Left lung (tissue), 10 donors: Measurements from ENCODE around the gene SLC9A9. TPM values are rescaled to one million over a fixed set of nuclear protein-coding genes. Genes with fewer than 3 reads are reported as not detected.

Experiments used
- ATAC-seq: fragments of 200-7000 bp; cut with Tn5 transposase; one replicate; pipeline ENCODE4 v1.9.1; 2020; ENCODE audit warnings: moderate library complexity
- DNase-seq, 4 donors: peaks; one replicate each; pipeline ENCODE4 v3.0.0-alpha.2; 2013 to 2020
- H3K27ac ChIP-seq, 2 donors: fragments of 200-600 bp; sonication (generic) in 1 of 2; one replicate each; pipeline versions ENCODE4 v1.5.0 to v1.8.0; 2020 to 2021
- H3K27me3 ChIP-seq, 2 donors: fragments of 200-600 bp; sonication (generic) in 1 of 2; one replicate each; pipeline versions ENCODE4 v1.5.0 to v1.8.0; 2020 to 2021
- H3K36me3 ChIP-seq, 2 donors: fragments of 200-600 bp; sonication (generic) in 1 of 2; one replicate each; pipeline versions ENCODE4 v1.5.0 to v1.8.0; 2020 to 2021
- H3K4me1 ChIP-seq, 2 donors: fragments of 200-600 bp; one replicate each; pipeline ENCODE4 v1.8.0; 2021
- H3K4me3 ChIP-seq, 2 donors: fragments of 200-600 bp; sonication (generic) in 1 of 2; one replicate each; pipeline versions ENCODE4 v1.5.0 to v1.8.0; 2020 to 2021; ENCODE audit warnings: mild to moderate bottlenecking in 1 of 2
- H3K9me3 ChIP-seq, 2 donors: fragments of 200-600 bp; sonication (generic) in 1 of 2; one replicate each; pipeline versions ENCODE4 v1.5.0 to v1.8.0; 2020 to 2021
- intact Hi-C, 2 donors: fragments of 100-400 bp; cut with DNase I; formaldehyde crosslinking; loops; one replicate each; pipeline versions ENCODE4 v1.11.2 to v1.14.2; 2022
- polyA plus RNA-seq, 6 donors: library from polyadenylated mRNA; unstranded; fragments of 120-200 nt; gene quantifications; one replicate each; pipeline ENCODE4 v1.2.1, GENCODE V29; 2013; ENCODE audit not compliant: insufficient read length in 6 of 6
- total RNA-seq, 2 donors: library from RNA; stranded (reverse); fragmentation: NEBNext Ultra II Directional; extraction: Animal tissue kit (Norgen Biotek cat#: 25700); gene quantifications; one replicate each; pipeline ENCODE4 v1.2.1, GENCODE V29; 2021
- TF ChIP-seq, protein P1 (sequence below), 2 donors: fragments of 200-600 bp; sonication (generic) in 1 of 2; IDR thresholded peaks; one replicate each; pipeline versions ENCODE4 v1.5.0 to v1.8.0; 2021; ENCODE audit warnings: antibody characterized with exemption in 2 of 2
- donor health status: DM: no; HTN: yes; CAD: no.
- donor health status: DM: no; HTN: no; CAD: no.

The SLC9A9 gene
- total and polyA plus RNA-seq, 8 donors = 13.9 to 19.6 (median 16.8) TPM

DNA sequence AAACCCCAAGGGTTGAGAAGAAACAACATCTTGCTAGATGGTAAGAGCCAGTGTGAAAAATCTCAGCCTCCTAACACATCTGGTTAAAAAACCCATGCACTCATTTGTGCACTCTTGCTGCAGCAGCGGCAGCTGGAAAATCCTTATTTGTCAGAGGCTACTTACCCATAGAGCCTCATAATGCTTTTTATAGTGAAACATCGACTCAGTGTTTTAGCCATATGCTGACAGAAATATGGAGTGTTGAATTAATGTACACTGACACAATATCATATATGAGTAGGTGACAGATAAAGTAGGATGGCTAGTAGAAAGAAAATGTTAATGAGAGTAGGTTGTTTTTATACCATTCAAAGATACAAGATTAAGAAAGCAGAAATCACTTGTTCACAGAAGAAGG, 13.0 kb downstream of the SLC9A9 start:
- H3K4me1 ChIP-seq = peaks cover 0 to 21% of the 10 kb centered on the region in 2 donors
- no peak overlapping the region for H3K4me3 ChIP-seq
- DNase-seq (peak in 2 of 4 donors; percentile 28 to 63), ATAC-seq (no peak)
- H3K9me3 ChIP-seq = no peaks in the 10 kb centered on the region
- no peaks in the 10 kb centered on the region for H3K27me3 ChIP-seq
- intact Hi-C loops = no loop called here
- no peaks in the 10 kb centered on the region for H3K36me3 ChIP-seq
- H3K27ac ChIP-seq = no peak overlapping the region
- TF ChIP-seq, protein P1, sequence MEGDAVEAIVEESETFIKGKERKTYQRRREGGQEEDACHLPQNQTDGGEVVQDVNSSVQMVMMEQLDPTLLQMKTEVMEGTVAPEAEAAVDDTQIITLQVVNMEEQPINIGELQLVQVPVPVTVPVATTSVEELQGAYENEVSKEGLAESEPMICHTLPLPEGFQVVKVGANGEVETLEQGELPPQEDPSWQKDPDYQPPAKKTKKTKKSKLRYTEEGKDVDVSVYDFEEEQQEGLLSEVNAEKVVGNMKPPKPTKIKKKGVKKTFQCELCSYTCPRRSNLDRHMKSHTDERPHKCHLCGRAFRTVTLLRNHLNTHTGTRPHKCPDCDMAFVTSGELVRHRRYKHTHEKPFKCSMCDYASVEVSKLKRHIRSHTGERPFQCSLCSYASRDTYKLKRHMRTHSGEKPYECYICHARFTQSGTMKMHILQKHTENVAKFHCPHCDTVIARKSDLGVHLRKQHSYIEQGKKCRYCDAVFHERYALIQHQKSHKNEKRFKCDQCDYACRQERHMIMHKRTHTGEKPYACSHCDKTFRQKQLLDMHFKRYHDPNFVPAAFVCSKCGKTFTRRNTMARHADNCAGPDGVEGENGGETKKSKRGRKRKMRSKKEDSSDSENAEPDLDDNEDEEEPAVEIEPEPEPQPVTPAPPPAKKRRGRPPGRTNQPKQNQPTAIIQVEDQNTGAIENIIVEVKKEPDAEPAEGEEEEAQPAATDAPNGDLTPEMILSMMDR (IDR thresholded peaks at IDR 0.05) = no peak

GRCh38 chr3:143832433-143832832, 15.8 kb downstream of the SLC9A9 start:
- DNase-seq (no peak), ATAC-seq (no peak)
- no peak overlapping the region for H3K27ac ChIP-seq
- H3K36me3 ChIP-seq = no peaks in the 10 kb centered on the region
- peaks cover 4 to 26% of the 10 kb centered on the region in 2 donors for H3K4me1 ChIP-seq
- TF ChIP-seq, protein P1 (IDR thresholded peaks at IDR 0.05) = no peak
- H3K27me3 ChIP-seq = no peaks in the 10 kb centered on the region
- no peak overlapping the region for H3K4me3 ChIP-seq
- no peaks in the 10 kb centered on the region for H3K9me3 ChIP-seq
- intact Hi-C loops = no loop called here

DNA sequence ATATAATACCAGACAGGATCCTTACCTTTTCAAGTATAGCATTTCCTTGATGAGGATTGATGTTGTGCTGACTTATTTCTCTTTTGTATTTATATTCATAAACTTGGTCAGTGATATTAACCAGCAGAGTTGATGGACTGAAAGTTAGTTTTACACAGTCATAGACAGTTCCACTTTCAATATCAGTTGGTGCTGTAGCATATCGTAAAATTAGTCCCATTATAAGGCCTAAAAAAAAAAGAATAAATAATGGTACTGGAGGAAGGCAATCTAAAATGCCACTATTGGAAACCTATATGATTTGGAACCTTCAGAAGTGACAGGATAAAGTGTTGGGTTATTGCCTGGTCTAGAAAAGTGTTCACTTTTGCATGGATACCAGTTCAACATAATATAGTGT, 16.3 kb downstream of the SLC9A9 start:
- Histone ChIP-seq H3K9me3 (no peaks in the 10 kb centered on the region), H3K4me3 (no peak overlapping the region), H3K27me3 (no peaks in the 10 kb centered on the region), H3K36me3 (no peaks in the 10 kb centered on the region), H3K4me1 (peaks cover 4 to 28% of the 10 kb centered on the region in 2 donors), H3K27ac (no peak overlapping the region)
- ATAC-seq (no peak), DNase-seq (no peak)
- TF ChIP-seq, protein P1 (IDR thresholded peaks at IDR 0.05) = no peak
- intact Hi-C loops = no loop called here

DNA sequence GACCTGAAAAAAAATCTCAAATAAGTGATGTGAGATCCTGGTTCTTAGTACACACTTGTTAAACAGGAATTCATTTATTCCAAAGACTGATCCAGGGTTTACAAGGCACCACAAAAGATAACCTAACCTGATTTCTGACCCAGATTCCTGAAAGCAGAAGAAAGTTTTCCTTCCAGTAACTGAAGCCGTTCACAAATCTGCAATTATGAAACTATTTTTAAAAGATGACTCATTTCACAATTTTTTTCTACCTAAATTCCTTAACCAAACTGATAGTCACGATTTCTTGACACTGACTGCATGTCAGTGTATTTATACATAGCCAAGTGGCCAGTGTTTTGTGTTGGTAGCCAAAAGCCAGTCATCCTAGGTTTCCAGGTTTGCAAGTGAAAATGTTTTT, 17.1 kb downstream of the SLC9A9 start:
- DNase-seq = no peak
- Histone ChIP-seq H3K4me1 (peaks cover 4 to 36% of the 10 kb centered on the region in 2 donors), H3K27ac (peak overlapping the region; percentile 45), H3K9me3 (no peaks in the 10 kb centered on the region), H3K4me3 (no peak overlapping the region), H3K27me3 (no peaks in the 10 kb centered on the region), H3K36me3 (no peaks in the 10 kb centered on the region)
- ATAC-seq = peak; percentile 26
- intact Hi-C loops = no loop called here
- TF ChIP-seq, protein P1 (IDR thresholded peaks at IDR 0.05) = no peak

DNA sequence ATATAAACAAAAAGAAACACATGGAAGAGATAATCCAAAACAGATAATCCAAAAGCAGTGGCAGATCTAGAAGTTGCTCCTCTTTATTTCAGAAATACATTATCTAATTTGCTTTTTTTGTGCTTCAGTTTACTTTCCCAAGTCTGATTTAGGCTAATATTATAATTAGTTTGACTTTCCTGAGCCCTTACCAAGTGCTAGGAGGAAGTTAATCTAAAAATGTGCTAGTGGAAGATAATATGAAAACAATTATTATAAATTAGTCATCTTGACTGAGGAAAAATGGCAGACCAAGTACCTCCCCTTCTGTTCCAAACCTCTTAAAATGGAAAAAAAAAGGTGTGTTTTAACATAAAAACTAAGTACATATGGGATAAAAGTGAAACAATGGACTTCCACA, 17.5 kb downstream of the SLC9A9 start:
- DNase-seq = no peak

More for the DNA sequence above, 17.5 kb downstream of the SLC9A9 start:
- no peaks in the 10 kb centered on the region for H3K27me3 ChIP-seq
- no peak for ATAC-seq
- TF ChIP-seq, protein P1 (IDR thresholded peaks at IDR 0.05) = no peak
- H3K4me3 ChIP-seq = no peak overlapping the region
- peak overlapping the region; percentile 45 for H3K27ac ChIP-seq
- H3K36me3 ChIP-seq = no peaks in the 10 kb centered on the region
- H3K4me1 ChIP-seq = peaks cover 4 to 40% of the 10 kb centered on the region in 2 donors
- H3K9me3 ChIP-seq = no peaks in the 10 kb centered on the region
- intact Hi-C loops = no loop called here
